ENCODE measurements around the gene ABCB10.

ABCB10 gene

DNA sequence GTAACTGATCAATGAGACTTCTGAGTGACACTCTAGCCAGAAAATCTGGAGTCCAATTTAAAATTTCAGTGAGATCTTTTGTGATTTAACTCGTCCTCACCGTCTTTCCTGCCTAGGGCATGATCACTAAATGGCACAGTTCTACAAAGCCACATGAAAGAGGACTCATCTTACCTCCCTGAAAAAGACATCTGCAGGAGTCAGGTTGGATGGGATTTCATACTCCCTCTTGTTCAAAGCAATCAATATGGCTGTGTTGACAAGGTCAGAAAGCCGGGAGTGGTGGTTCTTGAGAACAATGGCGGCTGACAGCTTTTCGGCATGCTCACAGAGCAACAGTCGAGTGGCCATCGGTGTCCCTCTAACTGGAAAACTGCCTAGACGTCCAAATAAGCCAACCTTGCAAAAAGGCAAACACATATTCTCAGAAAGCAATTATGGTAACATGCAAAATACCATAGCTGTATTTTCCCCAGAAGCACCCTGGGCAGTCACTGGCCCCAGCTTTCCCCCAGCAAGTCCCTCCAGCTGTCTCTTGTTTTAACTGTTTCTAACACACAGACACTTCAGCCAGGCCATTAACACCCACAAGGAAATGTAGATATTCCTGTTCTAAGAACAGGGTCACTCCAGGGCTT lies 88.0 kb downstream of the ABCB10 start:
- DNase-seq: no peak

DNA sequence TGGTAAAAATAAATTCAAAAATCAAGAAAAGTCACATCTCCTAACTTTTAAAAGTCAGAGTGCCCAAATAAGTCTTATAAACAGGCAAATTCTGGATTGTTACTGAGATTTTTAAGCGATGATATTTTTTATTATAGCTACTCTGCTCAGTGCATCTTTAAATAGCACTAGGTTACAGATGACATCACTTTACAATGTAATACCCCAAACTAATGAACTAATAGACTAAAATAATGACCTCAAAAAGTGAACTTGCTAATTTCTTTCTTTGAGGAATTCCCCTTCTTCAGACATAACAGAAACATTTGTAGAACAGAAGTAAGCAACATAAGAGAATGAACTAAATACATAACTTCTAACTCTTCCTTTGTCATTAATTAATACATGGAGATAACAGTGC lies 91.6 kb downstream of the ABCB10 start:
- DNase-seq: no peak

Measured in stimulated activated CD4-positive, alpha-beta T cell treated with anti-CD3 and anti-CD28 coated beads, Interleukin-2, amount 100 ng/mL, for 48 hours (primary cell).